GM10248 (cell line): ENCODE results near the gene LRRC4C.

Experiments used
- CTCF ChIA-PET: fragments of 300-600 bp; sonication (Branson Sonifier 250); formaldehyde crosslinking; extraction: SDS; loops from one replicate; lab custom pipeline; 2021; ENCODE audit warnings: antibody characterized with exemption; lab: Yijun Ruan, JAX
- POLR2A ChIA-PET: fragments of 350-650 bp; sonication (Branson Sonifier 250); formaldehyde crosslinking; extraction: SDS; loops from one replicate; lab custom pipeline; 2020; ENCODE audit warnings: antibody characterized with exemption; lab: Yijun Ruan, JAX
- DNase-seq: peaks from one replicate; pipeline ENCODE4 v3.0.0; 2012; ENCODE audit errors: extremely low spot score
- TF ChIP-seq, protein P1 (sequence below): IDR thresholded peaks from 2 replicates; pipeline ENCODE4 v1.5.1; 2012; ENCODE audit warnings: mild to moderate bottlenecking, low read depth; ENCODE audit errors: extremely low read depth, missing control alignments, control extremely low read depth

LRRC4C gene

DNA sequence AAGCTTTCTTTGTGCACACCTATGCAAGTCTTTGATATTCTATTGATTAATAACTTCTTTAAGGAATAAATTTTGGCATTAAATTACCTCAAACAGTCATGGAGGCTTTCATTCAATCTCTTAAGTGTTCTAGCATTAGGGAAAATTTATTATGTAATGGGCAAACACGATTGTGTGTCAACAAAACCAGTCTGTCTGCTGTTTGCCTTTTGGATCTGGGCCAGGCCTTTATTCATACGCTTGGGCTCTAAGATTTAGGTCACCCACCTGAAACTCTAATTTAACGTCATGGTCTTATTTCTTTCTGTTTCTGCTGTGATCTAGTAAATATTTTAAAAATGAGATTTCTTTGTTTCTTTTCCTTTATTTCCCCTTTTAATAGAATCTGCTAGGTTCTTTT is 1270.6 kb downstream of the LRRC4C start:
- ChIA-PET CTCF (interaction anchor here (1.1 kb wide), 1 partner anchor 25 kb away, joined by 3 read pairs; no protein-coding TSS in a partner anchor), POLR2A (no interaction called here)
- DNase-seq, result no peak
- TF ChIP-seq, protein P1, sequence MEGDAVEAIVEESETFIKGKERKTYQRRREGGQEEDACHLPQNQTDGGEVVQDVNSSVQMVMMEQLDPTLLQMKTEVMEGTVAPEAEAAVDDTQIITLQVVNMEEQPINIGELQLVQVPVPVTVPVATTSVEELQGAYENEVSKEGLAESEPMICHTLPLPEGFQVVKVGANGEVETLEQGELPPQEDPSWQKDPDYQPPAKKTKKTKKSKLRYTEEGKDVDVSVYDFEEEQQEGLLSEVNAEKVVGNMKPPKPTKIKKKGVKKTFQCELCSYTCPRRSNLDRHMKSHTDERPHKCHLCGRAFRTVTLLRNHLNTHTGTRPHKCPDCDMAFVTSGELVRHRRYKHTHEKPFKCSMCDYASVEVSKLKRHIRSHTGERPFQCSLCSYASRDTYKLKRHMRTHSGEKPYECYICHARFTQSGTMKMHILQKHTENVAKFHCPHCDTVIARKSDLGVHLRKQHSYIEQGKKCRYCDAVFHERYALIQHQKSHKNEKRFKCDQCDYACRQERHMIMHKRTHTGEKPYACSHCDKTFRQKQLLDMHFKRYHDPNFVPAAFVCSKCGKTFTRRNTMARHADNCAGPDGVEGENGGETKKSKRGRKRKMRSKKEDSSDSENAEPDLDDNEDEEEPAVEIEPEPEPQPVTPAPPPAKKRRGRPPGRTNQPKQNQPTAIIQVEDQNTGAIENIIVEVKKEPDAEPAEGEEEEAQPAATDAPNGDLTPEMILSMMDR, result no peak

DNA sequence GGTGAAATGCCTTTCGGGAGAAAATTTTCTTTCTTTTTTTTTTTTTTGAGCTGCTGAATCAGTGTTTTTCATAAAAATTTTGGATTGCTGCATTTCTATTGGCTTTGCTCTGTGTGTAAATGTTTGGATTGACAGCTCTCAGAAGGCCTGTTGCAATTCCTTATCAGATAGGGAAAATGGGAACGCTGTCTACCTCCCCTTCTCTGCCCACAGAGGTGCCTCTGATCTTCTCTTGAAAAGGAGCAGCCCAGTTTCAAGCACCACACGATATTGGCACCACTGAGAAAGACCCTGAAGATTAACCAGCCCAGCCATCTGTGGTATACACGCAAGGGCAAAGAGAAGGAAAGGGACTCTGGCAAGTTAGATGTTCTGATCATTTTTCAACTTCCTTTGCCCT is 1272.2 kb downstream of the LRRC4C start:
- TF ChIP-seq, protein P1, result no peak
- CTCF ChIA-PET, result no interaction called here
- DNase-seq, result no peak
- POLR2A ChIA-PET, result no interaction called here

DNA sequence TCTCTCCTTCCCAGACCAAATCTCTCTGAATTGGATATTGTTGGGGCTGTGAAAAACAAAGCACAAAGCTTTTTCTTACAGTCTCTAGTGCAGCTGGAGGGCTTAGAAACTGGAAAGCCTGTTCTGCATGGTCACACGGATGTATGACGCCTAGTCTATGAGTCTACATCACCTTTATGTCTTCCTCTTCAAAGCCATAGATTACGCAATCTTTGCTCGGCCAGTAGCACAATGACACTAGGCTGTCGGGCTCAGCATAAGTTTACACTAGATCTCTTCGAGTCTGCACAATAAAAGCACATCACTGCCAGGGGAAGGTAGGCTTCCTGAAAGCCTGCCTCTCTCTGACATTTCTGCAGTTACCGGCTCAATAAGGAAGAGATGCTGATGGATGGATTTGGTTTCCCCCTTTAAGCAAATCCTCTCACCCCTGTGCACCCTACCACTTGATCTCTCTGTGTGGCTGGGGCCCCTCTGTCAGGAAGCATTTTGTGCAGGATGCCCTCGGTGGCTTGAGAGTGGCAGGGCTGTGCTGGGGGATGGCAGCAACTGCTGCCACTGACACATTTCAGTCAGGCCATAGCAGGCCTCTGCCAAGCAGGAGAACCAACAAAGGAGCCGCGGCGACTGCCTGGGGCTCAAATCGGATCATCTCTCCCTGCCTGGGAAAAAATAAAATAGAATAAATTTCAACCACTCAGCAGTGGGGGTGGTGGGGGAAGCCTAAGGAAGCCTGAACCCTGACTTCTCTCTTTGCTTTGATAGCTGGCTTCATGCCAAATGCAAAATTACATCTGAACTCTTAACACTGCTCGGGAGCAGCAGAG is 1272.8 kb downstream of the LRRC4C start:
- ChIA-PET CTCF (no interaction called here), POLR2A (no interaction called here)
- DNase-seq, result no peak
- TF ChIP-seq, protein P1, result no peak

DNA sequence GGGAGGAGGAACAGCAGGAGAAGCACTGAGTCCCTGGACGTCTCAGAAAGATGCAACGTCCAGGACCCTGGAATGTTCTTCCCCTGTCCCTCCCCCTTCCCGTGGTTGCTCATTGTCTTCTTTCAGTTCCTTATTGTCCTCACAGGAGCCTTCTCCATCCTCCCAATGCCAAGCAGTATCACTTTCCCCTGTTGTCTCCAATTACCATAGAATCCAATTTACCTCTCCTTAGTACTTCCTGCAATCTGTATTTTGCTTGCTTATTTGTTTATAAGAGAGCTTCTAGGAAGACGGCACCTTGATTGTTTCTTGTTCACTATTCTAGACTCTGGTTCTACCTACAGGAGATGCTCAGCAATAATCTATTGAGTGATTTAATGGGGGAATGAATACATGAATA is 1273.7 kb downstream of the LRRC4C start:
- POLR2A ChIA-PET, result no interaction called here
- TF ChIP-seq, protein P1, result no peak
- no peak for DNase-seq
- CTCF ChIA-PET, result no interaction called here

DNA sequence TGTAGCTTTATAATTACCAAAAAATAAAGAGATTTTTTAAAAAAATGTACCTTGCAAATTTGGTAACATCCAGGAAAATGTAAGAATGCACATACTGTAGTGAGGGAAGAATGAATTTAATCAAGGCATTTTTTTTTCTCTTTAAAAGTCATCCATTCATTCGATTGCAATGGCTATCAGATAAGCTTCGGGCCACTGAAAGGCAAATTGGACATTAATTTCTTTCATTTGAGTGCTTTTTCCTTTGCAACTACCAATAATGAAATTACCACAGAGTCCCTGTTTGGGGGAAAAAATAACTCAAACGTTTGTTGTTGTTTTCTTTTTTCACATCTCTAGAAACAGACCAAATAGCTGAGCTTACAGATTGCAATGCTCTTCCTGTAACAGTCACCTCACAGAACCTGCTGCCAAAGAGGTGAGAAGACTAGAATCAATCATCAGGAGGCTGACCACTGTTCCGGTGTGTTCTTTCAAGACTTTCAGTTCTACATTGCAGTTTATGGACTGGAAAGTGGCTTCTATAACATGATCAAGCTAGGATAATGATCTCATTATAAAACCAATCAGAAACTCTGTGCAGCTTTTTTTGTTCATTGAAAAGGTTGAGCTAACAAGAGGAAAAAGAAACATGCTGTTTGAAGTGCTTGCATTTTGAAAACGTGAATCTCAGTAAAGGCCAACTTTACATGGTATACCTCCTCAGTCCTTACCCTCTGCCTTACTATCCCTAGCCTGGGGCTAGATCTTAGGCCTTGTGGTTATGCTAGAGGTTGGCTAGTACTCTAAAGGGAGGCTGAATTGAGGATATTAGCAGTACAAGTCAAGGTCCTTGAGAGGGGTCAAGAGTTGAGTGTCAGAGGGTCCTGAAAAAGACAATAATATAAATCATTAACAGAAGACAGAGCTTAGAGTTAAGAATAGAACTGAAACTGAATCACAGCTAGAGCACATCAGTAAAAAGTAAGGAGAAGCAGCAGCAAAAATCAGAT is 1276.1 kb downstream of the LRRC4C start:
- CTCF ChIA-PET, result interaction anchor here (0.7 to 2.2 kb wide), 4 partner anchors 8 to 110 kb away, joined by 3 to 4 read pairs (median 4); no protein-coding TSS in a partner anchor
- TF ChIP-seq, protein P1, result no peak
- DNase-seq, result peak; percentile 33
- POLR2A ChIA-PET, result no interaction called here

DNA sequence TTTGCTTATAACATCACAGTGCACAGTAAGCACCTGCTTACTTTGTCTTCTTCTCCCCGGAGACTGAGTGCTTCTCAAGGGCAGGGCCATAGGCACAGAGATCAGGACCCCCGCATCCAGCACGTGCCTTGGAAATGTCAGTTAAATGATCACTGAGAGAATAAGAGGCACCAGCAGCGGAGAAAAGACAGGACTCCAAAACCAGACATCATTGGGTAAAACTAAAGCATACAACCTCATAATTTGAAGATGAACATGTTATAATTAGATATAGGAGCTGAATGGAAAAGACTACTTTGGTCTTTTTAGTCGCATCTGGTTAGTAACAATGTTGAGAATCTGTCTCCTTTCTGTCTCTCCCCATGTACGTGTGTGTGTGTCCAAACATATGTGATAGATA is 1279.9 kb downstream of the LRRC4C start:
- TF ChIP-seq, protein P1, result no peak
- no peak for DNase-seq
- ChIA-PET POLR2A (no interaction called here), CTCF (no interaction called here)
